HepG2 (cell line): ENCODE measurements around the gene RMND5A. TPM values are rescaled to one million over a fixed set of nuclear protein-coding genes. Genes with fewer than 3 reads are reported as not detected.

Source experiments
- ATRX ChIP-seq: sonication (generic); formaldehyde crosslinking; IDR thresholded peaks from 2 replicates; pipeline ENCODE4 v1.4.0; 2020; ENCODE audit warnings: missing genetic modification reagents, borderline replicate concordance
- ESRRA ChIP-seq: sonication (generic); formaldehyde crosslinking; IDR thresholded peaks from 2 replicates; pipeline ENCODE4 v1.5.1; 2020; ENCODE audit warnings: mild to moderate bottlenecking, low read depth, missing genetic modification reagents
- KMT2B ChIP-seq: IDR thresholded peaks from 2 replicates; pipeline ENCODE4 v1.6.1; 2016; ENCODE audit warnings: missing genetic modification reagents, missing compliant biosample characterization
- MYNN ChIP-seq: sonication (generic); formaldehyde crosslinking; IDR thresholded peaks from 2 replicates; pipeline ENCODE4 v1.4.0; 2020; ENCODE audit warnings: mild to moderate bottlenecking, low read depth, missing genetic modification reagents
- NR2F1 ChIP-seq, 2 experiments: fragments of 450-650 bp in 1 of 2; formaldehyde crosslinking in 1 of 2; IDR thresholded peaks; 2 replicates each; pipeline versions ENCODE4 v1.5.0 to v1.6.1; 2016 to 2020; ENCODE audit warnings: mild to moderate bottlenecking in 1 of 2, missing compliant biosample characterization in 1 of 2, missing genetic modification reagents in 1 of 2, moderate library complexity in 1 of 2
- SETDB1 ChIP-seq: sonication (generic); formaldehyde crosslinking; IDR thresholded peaks from 2 replicates; pipeline ENCODE4 v1.5.1; 2020; ENCODE audit warnings: missing genetic modification reagents, mild to moderate bottlenecking, borderline replicate concordance
- SNAPC2 ChIP-seq: sonication (generic); formaldehyde crosslinking; IDR thresholded peaks from 2 replicates; pipeline ENCODE4 v1.8.1; 2022; ENCODE audit warnings: mild to moderate bottlenecking, missing genetic modification reagents
- SP140L ChIP-seq: sonication (generic); formaldehyde crosslinking; IDR thresholded peaks from 2 replicates; pipeline ENCODE4 v1.4.0; 2020; ENCODE audit warnings: missing genetic modification reagents, borderline replicate concordance
- SRSF4 ChIP-seq: fragments of 200-400 bp; formaldehyde crosslinking; IDR thresholded peaks from one replicate; pipeline ENCODE4 v1.6.1; 2018; ENCODE audit warnings: mild to moderate bottlenecking, low read depth, low read length, moderate library complexity; ENCODE audit not compliant: poor library complexity, severe bottlenecking
- TCF7 ChIP-seq: sonication (generic); IDR thresholded peaks from 2 replicates; pipeline ENCODE4 v1.6.1; 2016; ENCODE audit warnings: antibody characterized with exemption, low read depth
- ZMYM3 ChIP-seq: sonication (generic); formaldehyde crosslinking; IDR thresholded peaks from 2 replicates; pipeline ENCODE4 v1.5.1; 2020; ENCODE audit warnings: mild to moderate bottlenecking, missing genetic modification reagents
- ZNF101 ChIP-seq: sonication (generic); formaldehyde crosslinking; IDR thresholded peaks from 2 replicates; pipeline ENCODE4 v1.4.0; 2020; ENCODE audit warnings: mild to moderate bottlenecking, low read depth, missing genetic modification reagents, borderline replicate concordance
- ZNF230 ChIP-seq: sonication (generic); formaldehyde crosslinking; IDR thresholded peaks from 2 replicates; pipeline ENCODE4 v1.4.0; 2020; ENCODE audit warnings: mild to moderate bottlenecking, missing genetic modification reagents
- ZNF282 ChIP-seq: fragments of 450-650 bp; IDR thresholded peaks from 2 replicates; pipeline ENCODE4 v1.6.1; 2018; ENCODE audit not compliant: partially characterized antibody
- ZNF383 ChIP-seq: sonication (generic); formaldehyde crosslinking; IDR thresholded peaks from 2 replicates; pipeline ENCODE4 v1.4.0; 2020; ENCODE audit warnings: missing genetic modification reagents, mild to moderate bottlenecking, borderline replicate concordance
- ZNF678 ChIP-seq: sonication (generic); formaldehyde crosslinking; IDR thresholded peaks from 2 replicates; pipeline ENCODE4 v1.4.0; 2020; ENCODE audit warnings: mild to moderate bottlenecking, missing genetic modification reagents
- ZNF713 ChIP-seq: sonication (generic); formaldehyde crosslinking; IDR thresholded peaks from 2 replicates; pipeline ENCODE4 v1.4.0; 2020; ENCODE audit warnings: mild to moderate bottlenecking, missing genetic modification reagents
- ZNF768 ChIP-seq: sonication (generic); formaldehyde crosslinking; IDR thresholded peaks from 2 replicates; pipeline ENCODE4 v1.4.0; 2020; ENCODE audit warnings: missing genetic modification reagents
- polyA plus RNA-seq, 8 experiments: library from polyadenylated mRNA; depleted of rRNA in 3 of 8; stranded (reverse) in 7 of 8; unstranded in 1 of 8; fragments of >200 nt; fragmentation: Illumina TruSeq in 4 of 8; extraction: Trizol in 4 of 8; gene quantifications; 2 replicates each; pipeline versions ENCODE4 v1.2.1 to v1.2.3, GENCODE V29; 2011 to 2016; ENCODE audit warnings: low read depth in 4 of 8, missing spikeins in 1 of 8, mixed read lengths in 1 of 8; ENCODE audit not compliant: insufficient read depth in 1 of 8
- total RNA-seq, 5 experiments: library from RNA; depleted of rRNA; stranded (reverse); fragments of >200 nt; fragmentation: Illumina TruSeq; extraction: Trizol; gene quantifications; 2 replicates each; pipeline ENCODE4 v1.2.3, GENCODE V29; 2016; ENCODE audit warnings: low read depth in 1 of 5
- TF ChIP-seq, protein P1 (sequence below): sonication (generic); formaldehyde crosslinking; IDR thresholded peaks from 2 replicates; pipeline ENCODE4 v1.5.0; 2020; ENCODE audit warnings: mild to moderate bottlenecking, low read depth, missing genetic modification reagents, borderline replicate concordance
- TF ChIP-seq, protein P2 (sequence below): sonication (generic); formaldehyde crosslinking; IDR thresholded peaks from 2 replicates; pipeline ENCODE4 v1.5.1; 2020; ENCODE audit warnings: mild to moderate bottlenecking, missing genetic modification reagents, borderline replicate concordance
- TF ChIP-seq, protein P3 (sequence below): sonication (generic); formaldehyde crosslinking; IDR thresholded peaks from 2 replicates; pipeline ENCODE4 v1.4.0; 2020; ENCODE audit warnings: missing genetic modification reagents

RMND5A gene
- total and polyA plus RNA-seq, 2 of the 13 experiments (the other 11 are each of a cell fraction or from before 2014, with no cell fraction given), result 31.0 to 66.4 TPM

DNA sequence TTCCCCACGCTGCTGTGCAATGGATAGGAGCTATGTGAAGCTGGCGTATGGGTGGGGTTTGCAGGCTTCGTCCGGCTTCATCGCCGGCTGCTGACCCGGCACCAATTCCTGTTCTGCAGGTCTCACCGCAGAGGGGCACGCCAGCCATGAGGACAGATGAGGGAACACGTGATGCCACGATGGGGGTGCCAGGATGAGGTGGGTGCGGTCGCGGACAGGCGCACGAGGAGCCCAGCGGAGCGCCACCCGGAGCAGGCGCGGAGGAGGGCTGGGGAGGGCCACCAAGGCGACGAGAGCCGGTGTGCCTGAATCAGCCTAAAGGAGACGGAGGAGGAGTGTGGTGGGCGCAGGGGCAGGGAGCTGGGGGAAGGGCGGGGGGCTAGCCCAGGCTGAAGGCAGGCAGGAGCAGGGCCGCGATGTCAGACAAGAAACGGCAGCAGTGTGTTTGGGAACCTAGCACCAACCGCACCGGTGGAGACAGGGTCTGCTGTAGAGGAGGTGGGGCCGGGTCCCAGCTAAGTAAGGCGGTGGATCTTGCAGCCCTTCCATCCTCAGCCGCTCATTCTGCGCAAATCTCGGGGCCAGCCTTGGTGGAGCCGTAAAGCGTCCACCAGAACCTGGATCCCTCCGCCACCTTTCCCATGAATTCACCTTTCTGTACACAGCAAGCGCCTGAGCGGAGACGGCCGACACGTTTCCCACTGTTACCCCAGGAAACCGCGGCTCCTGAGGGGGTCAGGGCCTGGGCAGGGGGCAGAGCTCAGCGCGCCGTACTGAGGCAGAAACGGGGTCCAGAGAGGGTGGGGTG lies 87.6 kb downstream of the RMND5A start (continued):
- TF ChIP-seq MYNN (CRISPR knock-in tag) (no peak; the same call in 1 of the 2 replicates), TCF7 (no peak), ESRRA (CRISPR knock-in tag) (peak; percentile 32; the same call in 1 of the 2 replicates), SP140L (no peak), ZNF230 (no peak), ZNF101 (CRISPR knock-in tag) (no peak; the same call in 1 of the 2 replicates), ZNF383 (CRISPR knock-in tag) (no peak), ATRX (CRISPR knock-in tag) (no peak), ZNF678 (CRISPR knock-in tag) (peak; percentile 68; the same call in 1 of the 2 replicates), ZNF713 (no peak), ZNF768 (CRISPR knock-in tag) (peak; percentile 29; the same call in 1 of the 2 replicates), SETDB1 (no peak), ZNF282 (no peak), NR2F1 (CRISPR knock-in tag; IDR thresholded peaks at IDR 0.05) (no peak), SRSF4 (no peak), KMT2B (CRISPR knock-in tag) (no peak), ZMYM3 (CRISPR knock-in tag) (peak; percentile 22; the same call in 1 of the 2 replicates), SNAPC2 (CRISPR knock-in tag) (no peak)
- TF ChIP-seq, protein P1, sequence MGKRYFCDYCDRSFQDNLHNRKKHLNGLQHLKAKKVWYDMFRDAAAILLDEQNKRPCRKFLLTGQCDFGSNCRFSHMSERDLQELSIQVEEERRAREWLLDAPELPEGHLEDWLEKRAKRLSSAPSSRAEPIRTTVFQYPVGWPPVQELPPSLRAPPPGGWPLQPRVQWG, result no peak
- TF ChIP-seq, protein P2, sequence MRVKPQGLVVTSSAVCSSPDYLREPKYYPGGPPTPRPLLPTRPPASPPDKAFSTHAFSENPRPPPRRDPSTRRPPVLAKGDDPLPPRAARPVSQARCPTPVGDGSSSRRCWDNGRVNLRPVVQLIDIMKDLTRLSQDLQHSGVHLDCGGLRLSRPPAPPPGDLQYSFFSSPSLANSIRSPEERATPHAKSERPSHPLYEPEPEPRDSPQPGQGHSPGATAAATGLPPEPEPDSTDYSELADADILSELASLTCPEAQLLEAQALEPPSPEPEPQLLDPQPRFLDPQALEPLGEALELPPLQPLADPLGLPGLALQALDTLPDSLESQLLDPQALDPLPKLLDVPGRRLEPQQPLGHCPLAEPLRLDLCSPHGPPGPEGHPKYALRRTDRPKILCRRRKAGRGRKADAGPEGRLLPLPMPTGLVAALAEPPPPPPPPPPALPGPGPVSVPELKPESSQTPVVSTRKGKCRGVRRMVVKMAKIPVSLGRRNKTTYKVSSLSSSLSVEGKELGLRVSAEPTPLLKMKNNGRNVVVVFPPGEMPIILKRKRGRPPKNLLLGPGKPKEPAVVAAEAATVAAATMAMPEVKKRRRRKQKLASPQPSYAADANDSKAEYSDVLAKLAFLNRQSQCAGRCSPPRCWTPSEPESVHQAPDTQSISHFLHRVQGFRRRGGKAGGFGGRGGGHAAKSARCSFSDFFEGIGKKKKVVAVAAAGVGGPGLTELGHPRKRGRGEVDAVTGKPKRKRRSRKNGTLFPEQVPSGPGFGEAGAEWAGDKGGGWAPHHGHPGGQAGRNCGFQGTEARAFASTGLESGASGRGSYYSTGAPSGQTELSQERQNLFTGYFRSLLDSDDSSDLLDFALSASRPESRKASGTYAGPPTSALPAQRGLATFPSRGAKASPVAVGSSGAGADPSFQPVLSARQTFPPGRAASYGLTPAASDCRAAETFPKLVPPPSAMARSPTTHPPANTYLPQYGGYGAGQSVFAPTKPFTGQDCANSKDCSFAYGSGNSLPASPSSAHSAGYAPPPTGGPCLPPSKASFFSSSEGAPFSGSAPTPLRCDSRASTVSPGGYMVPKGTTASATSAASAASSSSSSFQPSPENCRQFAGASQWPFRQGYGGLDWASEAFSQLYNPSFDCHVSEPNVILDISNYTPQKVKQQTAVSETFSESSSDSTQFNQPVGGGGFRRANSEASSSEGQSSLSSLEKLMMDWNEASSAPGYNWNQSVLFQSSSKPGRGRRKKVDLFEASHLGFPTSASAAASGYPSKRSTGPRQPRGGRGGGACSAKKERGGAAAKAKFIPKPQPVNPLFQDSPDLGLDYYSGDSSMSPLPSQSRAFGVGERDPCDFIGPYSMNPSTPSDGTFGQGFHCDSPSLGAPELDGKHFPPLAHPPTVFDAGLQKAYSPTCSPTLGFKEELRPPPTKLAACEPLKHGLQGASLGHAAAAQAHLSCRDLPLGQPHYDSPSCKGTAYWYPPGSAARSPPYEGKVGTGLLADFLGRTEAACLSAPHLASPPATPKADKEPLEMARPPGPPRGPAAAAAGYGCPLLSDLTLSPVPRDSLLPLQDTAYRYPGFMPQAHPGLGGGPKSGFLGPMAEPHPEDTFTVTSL (CRISPR knock-in tag), result no peak
- TF ChIP-seq, protein P3, sequence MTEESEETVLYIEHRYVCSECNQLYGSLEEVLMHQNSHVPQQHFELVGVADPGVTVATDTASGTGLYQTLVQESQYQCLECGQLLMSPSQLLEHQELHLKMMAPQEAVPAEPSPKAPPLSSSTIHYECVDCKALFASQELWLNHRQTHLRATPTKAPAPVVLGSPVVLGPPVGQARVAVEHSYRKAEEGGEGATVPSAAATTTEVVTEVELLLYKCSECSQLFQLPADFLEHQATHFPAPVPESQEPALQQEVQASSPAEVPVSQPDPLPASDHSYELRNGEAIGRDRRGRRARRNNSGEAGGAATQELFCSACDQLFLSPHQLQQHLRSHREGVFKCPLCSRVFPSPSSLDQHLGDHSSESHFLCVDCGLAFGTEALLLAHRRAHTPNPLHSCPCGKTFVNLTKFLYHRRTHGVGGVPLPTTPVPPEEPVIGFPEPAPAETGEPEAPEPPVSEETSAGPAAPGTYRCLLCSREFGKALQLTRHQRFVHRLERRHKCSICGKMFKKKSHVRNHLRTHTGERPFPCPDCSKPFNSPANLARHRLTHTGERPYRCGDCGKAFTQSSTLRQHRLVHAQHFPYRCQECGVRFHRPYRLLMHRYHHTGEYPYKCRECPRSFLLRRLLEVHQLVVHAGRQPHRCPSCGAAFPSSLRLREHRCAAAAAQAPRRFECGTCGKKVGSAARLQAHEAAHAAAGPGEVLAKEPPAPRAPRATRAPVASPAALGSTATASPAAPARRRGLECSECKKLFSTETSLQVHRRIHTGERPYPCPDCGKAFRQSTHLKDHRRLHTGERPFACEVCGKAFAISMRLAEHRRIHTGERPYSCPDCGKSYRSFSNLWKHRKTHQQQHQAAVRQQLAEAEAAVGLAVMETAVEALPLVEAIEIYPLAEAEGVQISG (CRISPR knock-in tag), result no peak
